HCT116 (cell line): ENCODE data around the gene CLEC17A. TPM values are rescaled to one million over a fixed set of nuclear protein-coding genes. Genes with fewer than 3 reads are reported as not detected.
"Not testable (repeated sequence)": the region's sequence is repeated elsewhere in the genome, so short reads cannot be mapped to it uniquely, and the experiment has no call there.

Source experiments
- ATAC-seq: fragments of 200-7000 bp; cut with Tn5 transposase; 2 replicates; pipeline ENCODE4 v1.9.1; 2020; ENCODE audit warnings: mild to moderate bottlenecking, moderate library complexity
- BruUV-seq: library from RNA; stranded (reverse); fragments of 400-500 nt; replicated peaks from 2 replicates; lab custom pipeline; 2021; lab: Mats Ljungman, UMichigan
- CTCF ChIA-PET: fragments of 300-600 bp; sonication (Branson Sonifier 250); formaldehyde crosslinking; loops from one replicate; lab custom pipeline; 2021; ENCODE audit warnings: antibody characterized with exemption; lab: Charles Lee
- POLR2A ChIA-PET: fragments of 300-600, 350-600 bp; sonication (Branson Sonifier 250); formaldehyde crosslinking; loops from one replicate; lab custom pipeline; 2021; ENCODE audit warnings: antibody characterized with exemption; lab: Charles Lee
- RAD21 ChIA-PET, 2 experiments: fragments of 300-600 bp; sonication (Branson Sonifier 250); formaldehyde crosslinking; loops; one replicate each; lab custom pipeline; 2023; ENCODE audit warnings: low total read pairs in 2 of 2; ENCODE audit not compliant: uncharacterized antibody in 2 of 2, unreplicated experiment in 2 of 2, low non-redundant PET in 1 of 2; lab: Charles Lee
- DNase-seq: peaks from one replicate; pipeline ENCODE4 v3.0.0-alpha.2; 2010; ENCODE audit warnings: low read depth, low spot score
- H2AFZ ChIP-seq: fragments of 200-600 bp; shearing (Covaris generic), sonication (generic); 2 replicates; pipeline ENCODE4 v1.6.1; 2017; ENCODE audit warnings: low read depth, mixed run types, mixed read lengths, antibody characterized with exemption, low read length; ENCODE audit not compliant: poor library complexity, severe bottlenecking
- H3K27ac ChIP-seq: 2 replicates; pipeline ENCODE4 v1.5.1; 2012; ENCODE audit warnings: low read depth, low read length
- H3K27me3 ChIP-seq: fragments of 200-600 bp; sonication (generic); 2 replicates; pipeline ENCODE4 v1.6.1; 2016; ENCODE audit warnings: mixed run types, low read length, mixed read lengths; ENCODE audit not compliant: insufficient read depth
- H3K36me3 ChIP-seq, 2 experiments: fragments of 200-500 bp in 1 of 2; fragments of 200-600 bp in 1 of 2; sonication (Bioruptor generic) in 1 of 2; sonication (generic) in 1 of 2; 2 replicates each; pipeline versions ENCODE4 v1.5.1 to v1.6.1; 2014 to 2016; ENCODE audit warnings: low read length in 2 of 2, inconsistent platforms in 1 of 2, mixed read lengths in 1 of 2, mixed run types in 1 of 2; ENCODE audit not compliant: insufficient read depth in 2 of 2, control insufficient read depth in 1 of 2
- H3K4me1 ChIP-seq, 2 experiments: fragments of 200-600 bp in 1 of 2; sonication (generic) in 1 of 2; 2 replicates each; pipeline versions ENCODE4 v1.5.1 to v1.6.1; 2012 to 2017; ENCODE audit warnings: low read length in 2 of 2, inconsistent platforms in 1 of 2, mild to moderate bottlenecking in 1 of 2, mixed read lengths in 1 of 2, mixed run types in 1 of 2, moderate library complexity in 1 of 2; ENCODE audit not compliant: insufficient read depth in 2 of 2, control insufficient read depth in 1 of 2
- H3K4me2 ChIP-seq: fragments of 200-600 bp; sonication (generic); 2 replicates; pipeline ENCODE4 v1.6.1; 2017; ENCODE audit warnings: mixed run types, low read length, mixed read lengths
- H3K4me3 ChIP-seq, 2 experiments: fragments of 200-600 bp in 1 of 2; sonication (generic) in 1 of 2; replicated peaks in 1 of 2; 2 replicates each; pipeline ENCODE4 v1.5.1; 2011 to 2016; ENCODE audit warnings: low read length in 2 of 2, control low read depth in 1 of 2, low read depth in 1 of 2, mild to moderate bottlenecking in 1 of 2, mixed read lengths in 1 of 2, mixed run types in 1 of 2
- H3K79me2 ChIP-seq: fragments of 200-600 bp; sonication (generic); 2 replicates; pipeline ENCODE4 v1.6.1; 2017; ENCODE audit warnings: mild to moderate bottlenecking, mixed run types, low read length, moderate library complexity, mixed read lengths; ENCODE audit not compliant: insufficient read depth
- H3K9ac ChIP-seq: fragments of 200-600 bp; sonication (generic); 2 replicates; pipeline ENCODE4 v1.6.1; 2016; ENCODE audit warnings: low read length, mixed read lengths
- H3K9me2 ChIP-seq: fragments of 200-600 bp; sonication (generic), shearing (Covaris generic); 2 replicates; pipeline ENCODE4 v1.6.1; 2017; ENCODE audit warnings: mixed run types, mild to moderate bottlenecking, moderate library complexity; ENCODE audit not compliant: insufficient read depth
- H3K9me3 ChIP-seq, 2 experiments: fragments of 200-500 bp in 1 of 2; fragments of 200-600 bp in 1 of 2; sonication (Bioruptor generic) in 1 of 2; sonication (generic) in 1 of 2; 2 replicates each; pipeline ENCODE4 v1.6.1; 2014 to 2017; ENCODE audit warnings: low read length in 2 of 2, mixed read lengths in 2 of 2, inconsistent platforms in 1 of 2, low read depth in 1 of 2, mild to moderate bottlenecking in 1 of 2, mixed run types in 1 of 2, moderate library complexity in 1 of 2; ENCODE audit not compliant: control insufficient read depth in 1 of 2, insufficient read depth in 1 of 2
- H4K20me1 ChIP-seq: fragments of 200-600 bp; sonication (generic), shearing (Covaris generic); 2 replicates; pipeline ENCODE4 v1.6.1; 2017; ENCODE audit warnings: mixed run types, mild to moderate bottlenecking, moderate library complexity; ENCODE audit not compliant: insufficient read depth
- CBX3 ChIP-seq: IDR thresholded peaks from 2 replicates; pipeline ENCODE4 v1.6.1; 2012; ENCODE audit warnings: low read depth
- CEBPB ChIP-seq: IDR thresholded peaks from 2 replicates; pipeline ENCODE4 v1.6.1; 2012; ENCODE audit warnings: low read depth
- EGR1 ChIP-seq: IDR thresholded peaks from 2 replicates; pipeline ENCODE4 v1.6.1; 2012; ENCODE audit warnings: low read depth
- EZH2phosphoT487 ChIP-seq: fragments of 200-600 bp; IDR thresholded peaks from 2 replicates; pipeline ENCODE4 v1.6.1; 2018; ENCODE audit warnings: antibody characterized with exemption, borderline replicate concordance
- JUND ChIP-seq: IDR thresholded peaks from 2 replicates; pipeline ENCODE4 v1.6.1; 2012
- POLR2A ChIP-seq: IDR thresholded peaks from 2 replicates; pipeline ENCODE4 v1.7.0; 2011; ENCODE audit warnings: borderline replicate concordance; ENCODE audit not compliant: insufficient read depth, insufficient read length; ENCODE audit errors: extremely low read depth
- RAD21 ChIP-seq: IDR thresholded peaks from 2 replicates; pipeline ENCODE4 v1.6.1; 2012; ENCODE audit warnings: low read depth, mild to moderate bottlenecking
- SP1 ChIP-seq: IDR thresholded peaks from 2 replicates; pipeline ENCODE4 v1.6.1; 2012; ENCODE audit warnings: low read depth
- TCF7L2 ChIP-seq: IDR thresholded peaks from 2 replicates; pipeline ENCODE4 v1.7.0; 2011; ENCODE audit warnings: borderline replicate concordance, inconsistent platforms; ENCODE audit not compliant: insufficient read depth, insufficient read length; ENCODE audit errors: extremely low read depth
- YY1 ChIP-seq: IDR thresholded peaks from 2 replicates; pipeline ENCODE4 v1.6.1; 2011; ENCODE audit warnings: low read length, low read depth, moderate library complexity, mild to moderate bottlenecking; ENCODE audit not compliant: insufficient replicate concordance; ENCODE audit errors: extremely low read depth
- ZFX ChIP-seq: fragments of 450-650 bp; IDR thresholded peaks from 2 replicates; pipeline ENCODE4 v1.6.1; 2017
- ZNF274 ChIP-seq: fragments of 200-500 bp; sonication (Bioruptor generic); IDR thresholded peaks from 2 replicates; pipeline ENCODE4 v1.6.1; 2014; ENCODE audit warnings: mild to moderate bottlenecking, low read depth, low read length, inconsistent platforms
- intact Hi-C: fragments of 100-400 bp; cut with micrococcal nuclease; formaldehyde crosslinking; loops from 2 replicates; pipeline ENCODE4 v1.10.0; 2022
- total RNA-seq: library from RNA; stranded (reverse); gene quantifications from one replicate; pipeline ENCODE4 v1.2.1, GENCODE V29; 2021; ENCODE audit not compliant: unreplicated experiment
- TF ChIP-seq, protein P1 (sequence below): IDR thresholded peaks from 2 replicates; pipeline ENCODE4 v1.6.1; 2012
- TF ChIP-seq, protein P2 (sequence below): IDR thresholded peaks from 2 replicates; pipeline ENCODE4 v1.6.1; 2011; ENCODE audit warnings: mild to moderate bottlenecking, low read length, moderate library complexity; ENCODE audit not compliant: insufficient replicate concordance; ENCODE audit errors: extremely low read depth
- TF ChIP-seq, protein P3 (sequence below), 3 experiments: fragments of 200-600 bp in 1 of 3; sonication (generic) in 1 of 3; IDR thresholded peaks in 2 of 3; conservative IDR thresholded peaks in 1 of 3; 2 replicates each; pipeline ENCODE4 v1.5.1; 2012 to 2017; ENCODE audit warnings: low read depth in 2 of 3, low read length in 2 of 3, antibody characterized with exemption in 1 of 3, borderline replicate concordance in 1 of 3, control low read depth in 1 of 3, mild to moderate bottlenecking in 1 of 3, mixed read lengths in 1 of 3, mixed run types in 1 of 3, moderate library complexity in 1 of 3; ENCODE audit not compliant: insufficient read depth in 1 of 3

Gene CLEC17A
- total RNA-seq, 1 experiment from 2014 or later, result not detected

DNA sequence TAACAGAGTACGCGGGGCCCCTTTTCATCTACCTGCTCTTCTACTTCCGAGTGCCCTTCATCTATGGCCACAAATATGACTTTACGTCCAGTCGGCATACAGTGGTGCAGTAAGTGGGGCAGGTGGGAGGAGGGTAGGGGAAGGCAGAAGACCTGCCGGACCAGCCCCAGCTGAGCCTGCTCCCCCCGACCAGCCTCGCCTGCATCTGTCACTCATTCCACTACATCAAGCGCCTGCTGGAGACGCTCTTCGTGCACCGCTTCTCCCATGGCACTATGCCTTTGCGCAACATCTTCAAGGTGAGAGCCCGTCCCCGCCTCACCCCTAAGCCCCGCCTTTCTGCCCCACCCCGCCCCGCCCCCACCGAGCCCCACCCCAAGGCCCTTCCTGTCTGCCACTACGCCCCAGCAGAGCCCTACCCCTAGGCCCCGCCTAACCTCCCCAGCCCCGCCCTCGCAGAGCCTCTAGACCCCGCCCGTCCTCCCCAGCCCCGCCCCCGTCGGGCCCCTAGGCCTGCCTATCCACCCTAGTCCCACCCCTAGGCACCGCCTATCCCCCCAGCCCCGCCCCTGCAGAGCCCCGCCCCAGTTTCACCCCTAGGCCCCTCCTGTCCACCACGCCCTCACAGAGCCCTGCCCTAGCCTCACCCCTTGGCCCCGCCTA, 18.8 kb upstream of the CLEC17A start:
- no peak overlapping the region for H3K4me3 ChIP-seq
- H3K4me1 ChIP-seq, result peaks cover 7 to 19% of the 10 kb centered on the region in 2 experiments; a peak in 3 of 4 replicates
- ChIA-PET RAD21 (no interaction called here), POLR2A (no interaction called here), CTCF (no interaction called here)
- TF ChIP-seq TCF7L2, result no peak
- no peak for TF ChIP-seq CBX3
- TF ChIP-seq, protein P1, sequence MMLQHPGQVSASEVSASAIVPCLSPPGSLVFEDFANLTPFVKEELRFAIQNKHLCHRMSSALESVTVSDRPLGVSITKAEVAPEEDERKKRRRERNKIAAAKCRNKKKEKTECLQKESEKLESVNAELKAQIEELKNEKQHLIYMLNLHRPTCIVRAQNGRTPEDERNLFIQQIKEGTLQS, result no peak
- TF ChIP-seq, protein P2, sequence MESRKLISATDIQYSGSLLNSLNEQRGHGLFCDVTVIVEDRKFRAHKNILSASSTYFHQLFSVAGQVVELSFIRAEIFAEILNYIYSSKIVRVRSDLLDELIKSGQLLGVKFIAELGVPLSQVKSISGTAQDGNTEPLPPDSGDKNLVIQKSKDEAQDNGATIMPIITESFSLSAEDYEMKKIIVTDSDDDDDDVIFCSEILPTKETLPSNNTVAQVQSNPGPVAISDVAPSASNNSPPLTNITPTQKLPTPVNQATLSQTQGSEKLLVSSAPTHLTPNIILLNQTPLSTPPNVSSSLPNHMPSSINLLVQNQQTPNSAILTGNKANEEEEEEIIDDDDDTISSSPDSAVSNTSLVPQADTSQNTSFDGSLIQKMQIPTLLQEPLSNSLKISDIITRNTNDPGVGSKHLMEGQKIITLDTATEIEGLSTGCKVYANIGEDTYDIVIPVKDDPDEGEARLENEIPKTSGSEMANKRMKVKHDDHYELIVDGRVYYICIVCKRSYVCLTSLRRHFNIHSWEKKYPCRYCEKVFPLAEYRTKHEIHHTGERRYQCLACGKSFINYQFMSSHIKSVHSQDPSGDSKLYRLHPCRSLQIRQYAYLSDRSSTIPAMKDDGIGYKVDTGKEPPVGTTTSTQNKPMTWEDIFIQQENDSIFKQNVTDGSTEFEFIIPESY, result no peak
- TF ChIP-seq RAD21, result no peak
- no peak for TF ChIP-seq ZFX
- no peak for TF ChIP-seq CEBPB
- no peak for TF ChIP-seq SP1
- TF ChIP-seq YY1, result no peak
- no peak for TF ChIP-seq POLR2A
- TF ChIP-seq EZH2phosphoT487, result no peak
- TF ChIP-seq, protein P3, sequence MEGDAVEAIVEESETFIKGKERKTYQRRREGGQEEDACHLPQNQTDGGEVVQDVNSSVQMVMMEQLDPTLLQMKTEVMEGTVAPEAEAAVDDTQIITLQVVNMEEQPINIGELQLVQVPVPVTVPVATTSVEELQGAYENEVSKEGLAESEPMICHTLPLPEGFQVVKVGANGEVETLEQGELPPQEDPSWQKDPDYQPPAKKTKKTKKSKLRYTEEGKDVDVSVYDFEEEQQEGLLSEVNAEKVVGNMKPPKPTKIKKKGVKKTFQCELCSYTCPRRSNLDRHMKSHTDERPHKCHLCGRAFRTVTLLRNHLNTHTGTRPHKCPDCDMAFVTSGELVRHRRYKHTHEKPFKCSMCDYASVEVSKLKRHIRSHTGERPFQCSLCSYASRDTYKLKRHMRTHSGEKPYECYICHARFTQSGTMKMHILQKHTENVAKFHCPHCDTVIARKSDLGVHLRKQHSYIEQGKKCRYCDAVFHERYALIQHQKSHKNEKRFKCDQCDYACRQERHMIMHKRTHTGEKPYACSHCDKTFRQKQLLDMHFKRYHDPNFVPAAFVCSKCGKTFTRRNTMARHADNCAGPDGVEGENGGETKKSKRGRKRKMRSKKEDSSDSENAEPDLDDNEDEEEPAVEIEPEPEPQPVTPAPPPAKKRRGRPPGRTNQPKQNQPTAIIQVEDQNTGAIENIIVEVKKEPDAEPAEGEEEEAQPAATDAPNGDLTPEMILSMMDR (IDR thresholded peaks at IDR 0.05 in 2 of 3, conservative IDR thresholded peaks at IDR 0.05 in 1 of 3; ENCODE audit: borderline replicate concordance in 1 of 3, insufficient read depth in 1 of 3, low read depth in 2 of 3, low read length in 2 of 3), result no peak
- no peak for TF ChIP-seq EGR1
- no peak for TF ChIP-seq JUND
- TF ChIP-seq ZNF274, result no peak
- H2AFZ ChIP-seq, result no peak overlapping the region
- H3K36me3 ChIP-seq, result peaks cover 0 to 4% of the 10 kb centered on the region in 2 experiments; a peak in 2 of 4 replicates
- H3K9me3 ChIP-seq, result no peaks in the 10 kb centered on the region
- intact Hi-C loops, result no loop called here
- DNase-seq (peak; percentile 68), ATAC-seq (peak; percentile 82)
- no peaks in the 10 kb centered on the region for H3K27me3 ChIP-seq
- no peaks in the 10 kb centered on the region for H3K9me2 ChIP-seq
- no TSS peak for BruUV-seq
- H3K4me2 ChIP-seq, result no peak overlapping the region; the same call in 1 of the 2 replicates
- peaks cover 54% of the 10 kb centered on the region for H3K79me2 ChIP-seq
- peak overlapping the region; percentile 37; the same call in 1 of the 2 replicates for H3K27ac ChIP-seq
- no peak overlapping the region for H3K9ac ChIP-seq
- no peaks in the 10 kb centered on the region for H4K20me1 ChIP-seq

DNA sequence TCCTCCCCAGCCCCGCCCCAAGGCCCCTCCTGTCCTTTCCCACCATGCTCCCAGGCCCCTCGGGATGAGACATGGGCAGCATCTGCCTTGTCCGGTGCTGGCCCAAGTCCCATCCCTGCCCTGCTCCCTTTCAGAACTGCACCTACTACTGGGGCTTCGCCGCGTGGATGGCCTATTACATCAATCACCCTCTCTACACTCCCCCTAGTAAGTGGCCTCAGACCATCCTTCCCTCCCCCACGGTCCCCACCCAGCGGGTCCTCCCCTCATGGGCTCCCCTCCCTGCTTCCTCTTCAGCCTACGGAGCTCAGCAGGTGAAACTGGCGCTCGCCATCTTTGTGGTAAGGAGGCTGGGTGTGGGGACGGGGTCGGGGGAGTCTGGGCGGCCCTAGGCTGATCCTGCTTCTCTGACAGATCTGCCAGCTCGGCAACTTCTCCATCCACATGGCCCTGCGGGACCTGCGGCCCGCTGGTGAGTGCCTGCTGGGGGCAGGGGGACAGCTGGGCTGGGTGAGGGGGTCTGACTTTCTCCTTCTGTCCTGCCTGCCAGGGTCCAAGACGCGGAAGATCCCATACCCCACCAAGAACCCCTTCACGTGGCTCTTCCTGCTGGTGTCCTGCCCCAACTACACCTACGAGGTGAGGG, 18.1 kb upstream of the CLEC17A start:
- Histone ChIP-seq H3K4me1 (peaks cover 7 to 19% of the 10 kb centered on the region in 2 experiments; a peak in 3 of 4 replicates), H3K79me2 (peaks cover 54% of the 10 kb centered on the region)
- intact Hi-C loops, POLR2A ChIA-PET, H3K4me2 ChIP-seq, BruUV-seq, H3K9ac ChIP-seq, H3K9me3 ChIP-seq, CTCF ChIA-PET, H4K20me1 ChIP-seq, H3K27me3 ChIP-seq, RAD21 ChIA-PET, H2AFZ ChIP-seq, H3K4me3 ChIP-seq, H3K36me3 ChIP-seq, H3K27ac ChIP-seq, DNase-seq, H3K9me2 ChIP-seq: not testable (repeated sequence)
- ATAC-seq, result peak; percentile 22
